ENCODE measurements around the gene DOCK9.

Gene DOCK9

GRCh38 chr13:98997011-98997730, 19.3 kb upstream of the DOCK9 start:
- DNase-seq = no peak

GRCh38 chr13:98996046-98996445, 18.2 kb upstream of the DOCK9 start:
- DNase-seq = no peak

- DNase-seq = no peak
Observed at GRCh38 chr13:98994896-98995295, 17.0 kb upstream of the DOCK9 start.

GRCh38 chr13:98994080-98994479, 16.2 kb upstream of the DOCK9 start:
- DNase-seq = no peak

- no peak for DNase-seq
Observed at GRCh38 chr13:98992355-98992754, 14.5 kb upstream of the DOCK9 start.

GRCh38 chr13:98990701-98991100, 12.8 kb upstream of the DOCK9 start:
- DNase-seq = no peak

GRCh38 chr13:98989469-98990235, 11.8 kb upstream of the DOCK9 start:
- DNase-seq = no peak

- DNase-seq = no peak
Observed at GRCh38 chr13:98988780-98989179, 10.9 kb upstream of the DOCK9 start.

- no peak for DNase-seq
Observed at GRCh38 chr13:98988277-98988676, 10.4 kb upstream of the DOCK9 start.

GRCh38 chr13:98987275-98987674, 9.4 kb upstream of the DOCK9 start:
- DNase-seq = no peak

- no peak for DNase-seq
Observed at GRCh38 chr13:98986226-98986846, 8.5 kb upstream of the DOCK9 start.

- DNase-seq = no peak
Observed at GRCh38 chr13:98985591-98985990, 7.7 kb upstream of the DOCK9 start.

GRCh38 chr13:98984983-98985382, 7.1 kb upstream of the DOCK9 start:
- no peak for DNase-seq

GRCh38 chr13:98984118-98984517, 6.3 kb upstream of the DOCK9 start:
- no peak for DNase-seq

- no peak for DNase-seq
Observed at GRCh38 chr13:98983182-98983581, 5.3 kb upstream of the DOCK9 start.

- DNase-seq = no peak
Observed at GRCh38 chr13:98981369-98982080, 3.7 kb upstream of the DOCK9 start.

GRCh38 chr13:98979012-98979660, 1.3 kb upstream of the DOCK9 start:
- no peak for DNase-seq

GRCh38 chr13:98978280-98978679, 416 bp upstream of the DOCK9 start:
- no peak for DNase-seq

GRCh38 chr13:98976941-98977340, 923 bp downstream of the DOCK9 start:
- DNase-seq = no peak

- DNase-seq = no peak
Observed at GRCh38 chr13:98976338-98976737, 1.5 kb downstream of the DOCK9 start.

GRCh38 chr13:98975822-98976261, 2.0 kb downstream of the DOCK9 start:
- DNase-seq = no peak

- no peak for DNase-seq
Observed at GRCh38 chr13:98974053-98974452, 3.8 kb downstream of the DOCK9 start.

GRCh38 chr13:98972627-98973026, 5.2 kb downstream of the DOCK9 start:
- DNase-seq = no peak

Measured in stimulated activated CD4-positive, alpha-beta T cell treated with anti-CD3 and anti-CD28 coated beads, Interleukin-4, amount 100 ng/mL, for 4 hours (primary cell).